HepG2 (cell line): Measurements from ENCODE around the gene ARMH3. TPM values are rescaled to one million over a fixed set of nuclear protein-coding genes. Genes with fewer than 3 reads are reported as not detected.
A peak's percentile ranks its signal among the peaks of the same experiment; 100 is the strongest.

Source experiments
- HCFC1 ChIP-seq: fragments of 150-350 bp; IDR thresholded peaks from 2 replicates; pipeline ENCODE4 v1.6.1; 2014; ENCODE audit warnings: low read depth, low read length
- KDM5A ChIP-seq: fragments of 200-600 bp; sonication (generic); IDR thresholded peaks from 2 replicates; pipeline ENCODE4 v1.7.0; 2018; ENCODE audit warnings: antibody characterized with exemption, mild to moderate bottlenecking, low read length, borderline replicate concordance
- ZSCAN30 ChIP-seq: sonication (generic); formaldehyde crosslinking; IDR thresholded peaks from 2 replicates; pipeline ENCODE4 v1.5.0; 2020; ENCODE audit warnings: mild to moderate bottlenecking, missing genetic modification reagents
- ZSCAN9 ChIP-seq: IDR thresholded peaks from 2 replicates; pipeline ENCODE4 v1.6.1; 2016; ENCODE audit warnings: borderline replicate concordance
- polyA plus RNA-seq, 8 experiments: library from polyadenylated mRNA; depleted of rRNA in 3 of 8; stranded (reverse) in 7 of 8; unstranded in 1 of 8; fragments of >200 nt; fragmentation: Illumina TruSeq in 4 of 8; extraction: Trizol in 4 of 8; gene quantifications; 2 replicates each; pipeline versions ENCODE4 v1.2.1 to v1.2.3, GENCODE V29; 2011 to 2016; ENCODE audit warnings: low read depth in 4 of 8, missing spikeins in 1 of 8, mixed read lengths in 1 of 8; ENCODE audit not compliant: insufficient read depth in 1 of 8
- total RNA-seq, 5 experiments: library from RNA; depleted of rRNA; stranded (reverse); fragments of >200 nt; fragmentation: Illumina TruSeq; extraction: Trizol; gene quantifications; 2 replicates each; pipeline ENCODE4 v1.2.3, GENCODE V29; 2016; ENCODE audit warnings: low read depth in 1 of 5
- TF ChIP-seq, protein P1 (sequence below): sonication (generic); formaldehyde crosslinking; conservative IDR thresholded peaks from 2 replicates; pipeline ENCODE4 v1.5.0; 2020; ENCODE audit warnings: missing genetic modification reagents
- TF ChIP-seq, protein P2 (sequence below): sonication (generic); formaldehyde crosslinking; conservative IDR thresholded peaks from 2 replicates; pipeline ENCODE4 v1.8.1; 2023; ENCODE audit warnings: missing genetic modification reagents
- TF ChIP-seq, protein P3 (sequence below): sonication (generic); formaldehyde crosslinking; conservative IDR thresholded peaks from 2 replicates; pipeline ENCODE4 v1.4.0; 2020; ENCODE audit warnings: mild to moderate bottlenecking, missing genetic modification reagents, moderate library complexity
- TF ChIP-seq, protein P4 (sequence below): sonication (generic); formaldehyde crosslinking; IDR thresholded peaks from 2 replicates; pipeline ENCODE4 v1.9.0; 2021; ENCODE audit warnings: missing genetic modification reagents, mild to moderate bottlenecking, borderline replicate concordance
- TF ChIP-seq, protein P5 (sequence below): sonication (generic); formaldehyde crosslinking; IDR thresholded peaks from 2 replicates; pipeline ENCODE4 v1.5.0; 2020; ENCODE audit warnings: mild to moderate bottlenecking, missing genetic modification reagents
- TF ChIP-seq, protein P6 (sequence below): sonication (generic); formaldehyde crosslinking; IDR thresholded peaks from 2 replicates; pipeline ENCODE4 v1.8.1; 2023; ENCODE audit warnings: mild to moderate bottlenecking, moderate library complexity, missing genetic modification reagents

ARMH3 gene
- total and polyA plus RNA-seq, 2 of the 13 experiments (the other 11 are each of a cell fraction or from before 2014, with no cell fraction given), result 8.4 to 16.9 TPM

DNA sequence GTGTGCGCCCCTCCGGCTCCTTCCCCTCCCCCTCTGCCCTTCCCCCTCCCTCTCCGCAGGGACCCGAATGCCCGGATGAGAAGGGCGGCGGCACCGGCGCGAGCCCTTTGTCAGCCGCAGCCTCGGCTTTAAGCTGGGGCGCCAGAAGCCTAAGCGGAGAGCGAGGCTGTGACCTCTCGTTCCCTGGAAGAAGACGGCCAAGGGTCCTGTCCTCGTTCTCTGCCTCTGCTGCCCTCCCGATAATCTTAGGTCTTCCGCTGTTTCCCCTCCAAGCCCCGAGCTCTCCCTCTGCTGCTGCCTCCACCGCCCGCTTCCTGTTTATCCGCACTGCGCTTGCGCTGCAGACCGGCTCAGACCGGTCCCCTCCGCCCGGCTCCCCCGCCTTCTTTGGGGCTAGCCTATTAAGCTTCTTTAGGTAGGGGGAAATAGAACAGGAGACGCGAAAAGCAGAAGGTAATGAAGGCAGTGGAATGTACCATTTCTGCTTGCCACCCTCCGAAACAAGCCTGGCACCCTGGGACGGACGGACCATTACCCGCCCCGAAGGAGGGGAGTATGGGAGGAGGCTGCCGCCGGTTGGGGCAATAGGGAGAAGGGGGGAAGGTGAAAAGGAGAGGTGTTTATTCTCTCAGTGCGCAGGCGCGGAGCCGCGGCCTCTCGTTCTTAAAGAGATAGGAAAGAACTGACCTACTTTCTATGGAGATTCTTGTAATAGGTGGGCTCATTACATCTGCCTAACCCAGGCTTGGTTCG is 237.7 kb downstream of the ARMH3 start, which contains the start of gene OGA (continued):
- TF ChIP-seq, protein P1, sequence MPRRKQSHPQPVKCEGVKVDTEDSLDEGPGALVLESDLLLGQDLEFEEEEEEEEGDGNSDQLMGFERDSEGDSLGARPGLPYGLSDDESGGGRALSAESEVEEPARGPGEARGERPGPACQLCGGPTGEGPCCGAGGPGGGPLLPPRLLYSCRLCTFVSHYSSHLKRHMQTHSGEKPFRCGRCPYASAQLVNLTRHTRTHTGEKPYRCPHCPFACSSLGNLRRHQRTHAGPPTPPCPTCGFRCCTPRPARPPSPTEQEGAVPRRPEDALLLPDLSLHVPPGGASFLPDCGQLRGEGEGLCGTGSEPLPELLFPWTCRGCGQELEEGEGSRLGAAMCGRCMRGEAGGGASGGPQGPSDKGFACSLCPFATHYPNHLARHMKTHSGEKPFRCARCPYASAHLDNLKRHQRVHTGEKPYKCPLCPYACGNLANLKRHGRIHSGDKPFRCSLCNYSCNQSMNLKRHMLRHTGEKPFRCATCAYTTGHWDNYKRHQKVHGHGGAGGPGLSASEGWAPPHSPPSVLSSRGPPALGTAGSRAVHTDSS (CRISPR knock-in tag), result no peak
- TF ChIP-seq, protein P2, sequence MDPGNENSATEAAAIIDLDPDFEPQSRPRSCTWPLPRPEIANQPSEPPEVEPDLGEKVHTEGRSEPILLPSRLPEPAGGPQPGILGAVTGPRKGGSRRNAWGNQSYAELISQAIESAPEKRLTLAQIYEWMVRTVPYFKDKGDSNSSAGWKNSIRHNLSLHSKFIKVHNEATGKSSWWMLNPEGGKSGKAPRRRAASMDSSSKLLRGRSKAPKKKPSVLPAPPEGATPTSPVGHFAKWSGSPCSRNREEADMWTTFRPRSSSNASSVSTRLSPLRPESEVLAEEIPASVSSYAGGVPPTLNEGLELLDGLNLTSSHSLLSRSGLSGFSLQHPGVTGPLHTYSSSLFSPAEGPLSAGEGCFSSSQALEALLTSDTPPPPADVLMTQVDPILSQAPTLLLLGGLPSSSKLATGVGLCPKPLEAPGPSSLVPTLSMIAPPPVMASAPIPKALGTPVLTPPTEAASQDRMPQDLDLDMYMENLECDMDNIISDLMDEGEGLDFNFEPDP (CRISPR knock-in tag), result no peak
- TF ChIP-seq, protein P3, sequence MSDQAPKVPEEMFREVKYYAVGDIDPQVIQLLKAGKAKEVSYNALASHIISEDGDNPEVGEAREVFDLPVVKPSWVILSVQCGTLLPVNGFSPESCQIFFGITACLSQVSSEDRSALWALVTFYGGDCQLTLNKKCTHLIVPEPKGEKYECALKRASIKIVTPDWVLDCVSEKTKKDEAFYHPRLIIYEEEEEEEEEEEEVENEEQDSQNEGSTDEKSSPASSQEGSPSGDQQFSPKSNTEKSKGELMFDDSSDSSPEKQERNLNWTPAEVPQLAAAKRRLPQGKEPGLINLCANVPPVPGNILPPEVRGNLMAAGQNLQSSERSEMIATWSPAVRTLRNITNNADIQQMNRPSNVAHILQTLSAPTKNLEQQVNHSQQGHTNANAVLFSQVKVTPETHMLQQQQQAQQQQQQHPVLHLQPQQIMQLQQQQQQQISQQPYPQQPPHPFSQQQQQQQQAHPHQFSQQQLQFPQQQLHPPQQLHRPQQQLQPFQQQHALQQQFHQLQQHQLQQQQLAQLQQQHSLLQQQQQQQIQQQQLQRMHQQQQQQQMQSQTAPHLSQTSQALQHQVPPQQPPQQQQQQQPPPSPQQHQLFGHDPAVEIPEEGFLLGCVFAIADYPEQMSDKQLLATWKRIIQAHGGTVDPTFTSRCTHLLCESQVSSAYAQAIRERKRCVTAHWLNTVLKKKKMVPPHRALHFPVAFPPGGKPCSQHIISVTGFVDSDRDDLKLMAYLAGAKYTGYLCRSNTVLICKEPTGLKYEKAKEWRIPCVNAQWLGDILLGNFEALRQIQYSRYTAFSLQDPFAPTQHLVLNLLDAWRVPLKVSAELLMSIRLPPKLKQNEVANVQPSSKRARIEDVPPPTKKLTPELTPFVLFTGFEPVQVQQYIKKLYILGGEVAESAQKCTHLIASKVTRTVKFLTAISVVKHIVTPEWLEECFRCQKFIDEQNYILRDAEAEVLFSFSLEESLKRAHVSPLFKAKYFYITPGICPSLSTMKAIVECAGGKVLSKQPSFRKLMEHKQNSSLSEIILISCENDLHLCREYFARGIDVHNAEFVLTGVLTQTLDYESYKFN (CRISPR knock-in tag), result 0 out of 2 replicates have a peak, but pooled peaks have one; percentile 50
- no peak for TF ChIP-seq ZSCAN30 (CRISPR knock-in tag)
- TF ChIP-seq, protein P4, sequence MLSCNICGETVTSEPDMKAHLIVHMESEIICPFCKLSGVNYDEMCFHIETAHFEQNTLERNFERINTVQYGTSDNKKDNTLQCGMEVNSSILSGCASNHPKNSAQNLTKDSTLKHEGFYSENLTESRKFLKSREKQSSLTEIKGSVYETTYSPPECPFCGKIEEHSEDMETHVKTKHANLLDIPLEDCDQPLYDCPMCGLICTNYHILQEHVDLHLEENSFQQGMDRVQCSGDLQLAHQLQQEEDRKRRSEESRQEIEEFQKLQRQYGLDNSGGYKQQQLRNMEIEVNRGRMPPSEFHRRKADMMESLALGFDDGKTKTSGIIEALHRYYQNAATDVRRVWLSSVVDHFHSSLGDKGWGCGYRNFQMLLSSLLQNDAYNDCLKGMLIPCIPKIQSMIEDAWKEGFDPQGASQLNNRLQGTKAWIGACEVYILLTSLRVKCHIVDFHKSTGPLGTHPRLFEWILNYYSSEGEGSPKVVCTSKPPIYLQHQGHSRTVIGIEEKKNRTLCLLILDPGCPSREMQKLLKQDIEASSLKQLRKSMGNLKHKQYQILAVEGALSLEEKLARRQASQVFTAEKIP, result no peak
- TF ChIP-seq, protein P5, sequence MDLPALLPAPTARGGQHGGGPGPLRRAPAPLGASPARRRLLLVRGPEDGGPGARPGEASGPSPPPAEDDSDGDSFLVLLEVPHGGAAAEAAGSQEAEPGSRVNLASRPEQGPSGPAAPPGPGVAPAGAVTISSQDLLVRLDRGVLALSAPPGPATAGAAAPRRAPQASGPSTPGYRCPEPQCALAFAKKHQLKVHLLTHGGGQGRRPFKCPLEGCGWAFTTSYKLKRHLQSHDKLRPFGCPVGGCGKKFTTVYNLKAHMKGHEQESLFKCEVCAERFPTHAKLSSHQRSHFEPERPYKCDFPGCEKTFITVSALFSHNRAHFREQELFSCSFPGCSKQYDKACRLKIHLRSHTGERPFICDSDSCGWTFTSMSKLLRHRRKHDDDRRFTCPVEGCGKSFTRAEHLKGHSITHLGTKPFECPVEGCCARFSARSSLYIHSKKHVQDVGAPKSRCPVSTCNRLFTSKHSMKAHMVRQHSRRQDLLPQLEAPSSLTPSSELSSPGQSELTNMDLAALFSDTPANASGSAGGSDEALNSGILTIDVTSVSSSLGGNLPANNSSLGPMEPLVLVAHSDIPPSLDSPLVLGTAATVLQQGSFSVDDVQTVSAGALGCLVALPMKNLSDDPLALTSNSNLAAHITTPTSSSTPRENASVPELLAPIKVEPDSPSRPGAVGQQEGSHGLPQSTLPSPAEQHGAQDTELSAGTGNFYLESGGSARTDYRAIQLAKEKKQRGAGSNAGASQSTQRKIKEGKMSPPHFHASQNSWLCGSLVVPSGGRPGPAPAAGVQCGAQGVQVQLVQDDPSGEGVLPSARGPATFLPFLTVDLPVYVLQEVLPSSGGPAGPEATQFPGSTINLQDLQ, result no peak
- TF ChIP-seq HCFC1, result no peak; the same call in 1 of the 2 replicates
- peak; percentile 67; the same call in 1 of the 2 replicates for TF ChIP-seq KDM5A
- TF ChIP-seq, protein P6, sequence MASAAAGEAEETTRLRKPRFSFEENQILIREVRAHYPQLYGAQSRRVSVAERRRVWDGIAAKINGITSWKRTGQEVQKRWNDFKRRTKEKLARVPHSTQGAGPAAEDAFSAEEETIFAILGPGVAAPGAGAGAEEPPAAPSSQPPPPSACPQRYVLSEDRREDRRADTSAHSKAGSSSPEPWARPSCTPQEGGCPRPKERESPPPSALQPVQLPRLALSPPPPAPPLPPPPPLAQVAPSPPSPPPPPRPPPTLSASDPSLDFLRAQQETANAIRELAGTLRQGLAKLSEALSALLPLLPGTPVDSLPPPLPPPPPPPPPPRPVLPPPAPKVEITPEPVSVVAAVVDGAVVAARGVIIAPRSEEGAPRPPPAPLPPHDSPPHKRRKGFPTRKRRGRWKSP (CRISPR knock-in tag), result no peak
- TF ChIP-seq ZSCAN9 (CRISPR knock-in tag), result no peak
